ENCODE measurements around the gene PARD6G.
A peak's percentile ranks its signal among the peaks of the same experiment; 100 is the strongest.
"Not testable (repeated sequence)": the region's sequence is repeated elsewhere in the genome, so short reads cannot be mapped to it uniquely, and the experiment has no call there.

PARD6G gene

GRCh38 chr18:80247393-80247841, at the start of gene PARD6G:
TSS of gene PARD6G (minus strand) at chr18:80247514. CDS start at chr18:80247348, 166 bp downstream.
- intact Hi-C loops (cut with DNase I) = no loop called here

GRCh38 chr18:80262241-80263033, 15.1 kb upstream of the PARD6G start:
- intact Hi-C loops (cut with DNase I) = not testable (repeated sequence)
- peak in 4 of 10 donors; percentile 19 to 84 (median 51) for DNase-seq

More at GRCh38 chr18:80247393-80247841, at the start of gene PARD6G:
- DNase-seq = peak; percentile 82 to 98 (median 92)

- peak in 1 of 10 donors; percentile 23 for DNase-seq
- intact Hi-C loops (cut with DNase I) = no loop called here
Observed at GRCh38 chr18:80259610-80260009, 12.3 kb upstream of the PARD6G start.

- intact Hi-C loops (cut with DNase I) = no loop called here
- DNase-seq = no peak
Observed at GRCh38 chr18:80258640-80259039, 11.3 kb upstream of the PARD6G start.

GRCh38 chr18:80257579-80258543, 10.5 kb upstream of the PARD6G start:
- intact Hi-C loops (cut with DNase I) = not testable (repeated sequence)
- peak; percentile 55 to 97 (median 82) for DNase-seq

GRCh38 chr18:80254971-80255500, 7.7 kb upstream of the PARD6G start:
- peak in 2 of 10 donors; percentile 6 to 55 for DNase-seq
- intact Hi-C loops (cut with DNase I) = no loop called here

GRCh38 chr18:80253871-80254492, 6.7 kb upstream of the PARD6G start:
- intact Hi-C loops (cut with DNase I) = no loop called here
- peak in 2 of 10 donors; percentile 42 to 63 for DNase-seq

GRCh38 chr18:80253236-80253635, 5.9 kb upstream of the PARD6G start:
- intact Hi-C loops (cut with DNase I) = no loop called here
- peak in 2 of 10 donors; percentile 25 to 26 for DNase-seq

- peak in 1 of 10 donors; percentile 5 for DNase-seq
- intact Hi-C loops (cut with DNase I) = no loop called here
Observed at GRCh38 chr18:80252136-80252535, 4.8 kb upstream of the PARD6G start.

- intact Hi-C loops (cut with DNase I) = no loop called here
- DNase-seq = peak in 2 of 10 donors; percentile 4 to 33
Observed at GRCh38 chr18:80251700-80252099, 4.4 kb upstream of the PARD6G start.

GRCh38 chr18:80250740-80251364, 3.5 kb upstream of the PARD6G start:
- intact Hi-C loops (cut with DNase I) = no loop called here
- peak in 1 of 10 donors; percentile 31 for DNase-seq

- peak in 2 of 10 donors; percentile 9 to 41 for DNase-seq
- intact Hi-C loops (cut with DNase I) = no loop called here
Observed at GRCh38 chr18:80249217-80250093, 2.1 kb upstream of the PARD6G start.

GRCh38 chr18:80246445-80247392, 595 bp downstream of the PARD6G start:
- intact Hi-C loops (cut with DNase I) = no loop called here

GRCh38 chr18:80245781-80246444, 1.4 kb downstream of the PARD6G start:
- intact Hi-C loops (cut with DNase I) = no loop called here
- peak in 3 of 10 donors; percentile 74 to 85 (median 74) for DNase-seq

More at GRCh38 chr18:80246445-80247392, 595 bp downstream of the PARD6G start:
- DNase-seq = peak in 6 of 10 donors; percentile 11 to 90 (median 58)

- peak in 2 of 10 donors; percentile 69 to 70 for DNase-seq
- intact Hi-C loops (cut with DNase I) = no loop called here
Observed at GRCh38 chr18:80244956-80245730, 2.2 kb downstream of the PARD6G start.

- intact Hi-C loops (cut with DNase I) = no loop called here
Observed at GRCh38 chr18:80244167-80244566, 3.1 kb downstream of the PARD6G start.

More at GRCh38 chr18:80244167-80244566, 3.1 kb downstream of the PARD6G start:
- peak in 1 of 10 donors; percentile 29 for DNase-seq
